ENCODE data around the gene XPO6.
"Not testable (repeated sequence)": the region's sequence is repeated elsewhere in the genome, so short reads cannot be mapped to it uniquely, and the experiment has no call there.

Gene XPO6

DNA sequence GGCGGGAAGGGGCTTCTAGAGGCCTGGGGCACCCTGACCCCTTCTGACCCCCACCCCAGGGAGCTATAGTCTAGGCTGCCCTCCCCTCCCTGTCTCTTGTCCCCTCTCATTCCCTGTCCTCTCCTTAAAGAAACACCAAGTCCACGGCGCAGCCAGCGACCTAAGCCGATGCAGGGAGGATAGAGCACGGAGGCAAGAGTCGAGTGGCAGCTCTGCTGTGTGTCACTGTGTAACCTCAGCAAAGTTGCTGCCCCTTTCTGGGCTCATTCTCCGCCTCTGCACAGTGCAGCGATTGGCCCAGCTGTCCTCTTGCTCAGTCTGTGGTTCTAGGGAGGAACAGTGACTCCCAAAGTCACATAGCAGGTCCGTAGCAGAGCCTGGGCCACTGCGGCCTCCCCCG is 44.1 kb upstream of the XPO6 start:
- H3K4me3 ChIP-seq (ENCODE audit: low read depth, low read length) = no peak overlapping the region
- no peaks in the 10 kb centered on the region for H3K36me3 ChIP-seq
- peaks cover 8% of the 10 kb centered on the region for H3K27me3 ChIP-seq
- H3K9me3 ChIP-seq = no peaks in the 10 kb centered on the region; the same call in 1 of the 2 replicates
- no peak for TF ChIP-seq CTCF (IDR thresholded peaks at IDR 0.05; ENCODE audit: low read depth, low read length)
- DNase-seq = no peak
- H3K4me1 ChIP-seq = no peaks in the 10 kb centered on the region

DNA sequence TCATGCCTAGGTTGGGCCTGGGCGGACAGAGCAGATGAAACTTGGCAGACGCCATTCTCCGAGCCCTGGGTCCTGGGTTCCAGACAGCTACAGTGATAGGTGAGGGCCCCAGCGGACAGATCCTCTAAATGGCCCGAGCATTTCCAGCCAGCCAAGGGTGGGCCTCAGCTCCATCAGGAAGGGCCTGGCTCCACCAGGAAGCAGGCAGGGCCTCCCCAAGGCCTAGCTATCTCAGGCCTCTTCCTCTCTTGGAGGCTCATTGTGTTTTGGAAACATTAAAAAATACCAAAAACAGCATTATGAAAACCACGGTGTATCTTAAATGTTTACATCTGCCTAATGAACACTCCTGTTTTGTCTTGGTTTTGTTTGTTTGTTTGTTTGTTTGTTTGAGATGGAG is 42.4 kb upstream of the XPO6 start:
- no peaks in the 10 kb centered on the region for H3K4me1 ChIP-seq
- H3K4me3 ChIP-seq (ENCODE audit: low read depth, low read length) = no peak overlapping the region
- TF ChIP-seq CTCF (IDR thresholded peaks at IDR 0.05; ENCODE audit: low read depth, low read length) = no peak
- no peaks in the 10 kb centered on the region; the same call in 1 of the 2 replicates for H3K9me3 ChIP-seq
- no peaks in the 10 kb centered on the region for H3K36me3 ChIP-seq
- no peak for DNase-seq
- H3K27me3 ChIP-seq = peaks cover 7% of the 10 kb centered on the region

GRCh38 chr16:28250999-28251398 is 39.2 kb upstream of the XPO6 start:
- TF ChIP-seq CTCF (IDR thresholded peaks at IDR 0.05; ENCODE audit: low read depth, low read length) = no peak

DNA sequence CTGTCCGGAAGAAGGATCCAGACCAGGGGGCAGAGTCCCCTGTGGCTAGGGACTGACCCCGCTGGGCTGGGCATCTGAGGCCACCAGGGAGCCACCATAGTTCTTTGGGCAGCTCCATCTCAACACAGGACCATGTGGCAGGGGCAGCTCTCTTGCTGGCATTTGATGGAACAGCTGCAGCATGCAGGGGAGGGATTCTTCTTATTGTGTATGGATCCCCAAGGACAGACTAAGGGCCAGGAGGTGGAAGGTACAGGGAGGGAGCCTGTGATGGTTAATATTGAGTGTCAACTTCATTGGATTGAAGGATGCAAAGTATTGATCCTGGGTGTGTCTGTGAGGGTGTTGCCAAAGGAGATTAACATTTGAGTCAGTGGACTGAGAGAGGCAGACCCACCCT is 37.7 kb upstream of the XPO6 start:
- H3K27me3 ChIP-seq; H3K36me3 ChIP-seq; H3K9me3 ChIP-seq; H3K4me1 ChIP-seq; H3K4me3 ChIP-seq (ENCODE audit: low read depth, low read length); DNase-seq: not testable (repeated sequence)

More at GRCh38 chr16:28250999-28251398, 39.2 kb upstream of the XPO6 start:
- Histone ChIP-seq H3K36me3 (no peaks in the 10 kb centered on the region), H3K4me1 (no peaks in the 10 kb centered on the region), H3K9me3 (no peaks in the 10 kb centered on the region; the same call in 1 of the 2 replicates), H3K4me3 (ENCODE audit: low read depth, low read length) (no peak overlapping the region), H3K27me3 (no peaks in the 10 kb centered on the region)
- no peak for DNase-seq

DNA sequence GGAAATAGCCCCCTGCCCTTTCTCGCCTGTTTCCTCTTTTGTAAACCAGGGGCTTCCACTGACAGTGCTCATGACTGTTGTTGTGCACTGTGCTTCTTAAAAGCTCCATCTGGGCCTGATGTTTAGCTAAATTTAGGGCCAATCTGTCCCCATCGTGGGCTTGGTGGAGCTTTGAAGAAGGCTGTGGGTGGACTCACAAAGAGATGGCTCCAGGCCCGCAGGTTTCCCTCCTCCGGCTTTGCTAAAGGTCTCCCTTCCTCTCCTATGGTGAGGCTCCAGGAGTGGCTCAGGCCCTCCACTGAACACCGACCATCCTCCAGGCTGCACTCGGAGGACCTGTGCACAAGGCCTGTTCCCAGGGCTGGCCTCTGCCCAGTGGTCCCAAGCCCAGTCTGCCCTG is 30.2 kb upstream of the XPO6 start:
- Histone ChIP-seq H3K9me3 (no peaks in the 10 kb centered on the region), H3K4me3 (ENCODE audit: low read depth, low read length) (no peak overlapping the region), H3K4me1 (no peaks in the 10 kb centered on the region), H3K27me3 (no peaks in the 10 kb centered on the region), H3K36me3 (no peaks in the 10 kb centered on the region)
- DNase-seq = no peak
- TF ChIP-seq CTCF (IDR thresholded peaks at IDR 0.05; ENCODE audit: low read depth, low read length) = no peak

DNA sequence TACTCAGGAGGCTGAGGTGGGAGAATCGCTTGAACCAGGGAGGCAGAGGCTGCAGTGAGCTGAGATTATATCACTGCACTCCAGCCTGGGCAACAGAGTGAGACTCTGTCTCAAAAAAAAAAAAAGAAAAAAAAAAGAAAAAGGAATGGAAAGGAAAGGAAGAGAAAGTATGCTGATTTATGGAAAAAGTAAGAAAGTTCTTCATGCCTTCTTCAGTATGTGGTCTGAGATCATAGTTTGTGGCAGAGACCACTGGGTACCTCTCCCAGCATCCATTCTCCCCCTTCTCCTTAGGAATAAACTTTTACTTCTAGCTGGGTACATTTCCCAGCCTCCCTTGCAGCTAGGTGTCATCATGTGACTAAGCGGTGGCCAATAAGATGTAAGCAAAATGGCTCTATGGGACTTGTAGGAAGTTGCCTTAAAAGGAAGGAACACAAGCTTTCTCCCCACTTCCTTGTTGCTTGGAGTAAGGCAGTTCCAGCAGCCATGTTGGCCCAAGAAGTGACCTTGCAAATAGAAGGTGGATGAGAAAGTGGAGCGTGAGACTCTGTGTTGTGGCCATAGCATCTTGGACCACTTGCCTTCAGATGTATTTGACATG is 26.1 kb upstream of the XPO6 start:
- H3K4me1 ChIP-seq = no peaks in the 10 kb centered on the region
- no peak for TF ChIP-seq CTCF (IDR thresholded peaks at IDR 0.05; ENCODE audit: low read depth, low read length)
- no peak overlapping the region for H3K4me3 ChIP-seq (ENCODE audit: low read depth, low read length)
- H3K27me3 ChIP-seq = no peaks in the 10 kb centered on the region
- no peaks in the 10 kb centered on the region for H3K36me3 ChIP-seq
- no peaks in the 10 kb centered on the region for H3K9me3 ChIP-seq
- no peak for DNase-seq

DNA sequence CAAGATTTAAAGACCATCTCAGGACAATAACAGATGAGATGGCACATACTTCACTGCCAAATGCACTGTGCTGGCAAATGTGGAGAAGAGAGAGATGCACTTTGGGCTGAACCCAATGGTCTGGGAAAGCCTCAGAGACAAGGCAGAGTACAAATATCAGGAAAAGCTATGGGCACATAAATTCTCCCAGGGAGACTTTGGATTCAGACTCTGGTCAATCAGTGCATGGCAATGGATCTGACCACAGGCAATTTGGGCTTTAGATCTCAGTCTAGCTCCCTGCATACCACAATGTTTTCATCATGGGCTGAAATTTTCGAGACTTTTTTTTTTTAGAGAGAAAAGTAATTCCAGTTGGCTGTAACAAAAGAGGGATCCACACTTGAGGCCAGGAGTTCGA is 20.0 kb upstream of the XPO6 start:
- DNase-seq = no peak
- no peak for TF ChIP-seq CTCF (IDR thresholded peaks at IDR 0.05; ENCODE audit: low read depth, low read length)
- no peaks in the 10 kb centered on the region for H3K36me3 ChIP-seq
- no peaks in the 10 kb centered on the region for H3K4me1 ChIP-seq
- no peaks in the 10 kb centered on the region for H3K27me3 ChIP-seq
- no peaks in the 10 kb centered on the region for H3K9me3 ChIP-seq
- no peak overlapping the region for H3K4me3 ChIP-seq (ENCODE audit: low read depth, low read length)

- H3K27me3 ChIP-seq; H3K4me3 ChIP-seq (ENCODE audit: low read depth, low read length); DNase-seq; H3K36me3 ChIP-seq; H3K9me3 ChIP-seq; H3K4me1 ChIP-seq: not testable (repeated sequence)
Observed at GRCh38 chr16:28223909-28224308, 12.1 kb upstream of the XPO6 start.

- not testable (repeated sequence) for H3K4me3 ChIP-seq (ENCODE audit: low read depth, low read length); H3K9me3 ChIP-seq; DNase-seq; H3K27me3 ChIP-seq; H3K36me3 ChIP-seq; H3K4me1 ChIP-seq
Observed at GRCh38 chr16:28219777-28220176, 8.0 kb upstream of the XPO6 start.
